Activated CD8-positive, alpha-beta T cell treated with anti-CD3 and anti-CD28 coated beads for 36 hours (primary cell): ENCODE measurements around the gene ISLR. TPM values are rescaled to one million over a fixed set of nuclear protein-coding genes. Genes with fewer than 3 reads are reported as not detected.

Source experiments
- ATAC-seq: fragments of 200-7000 bp; cut with Tn5 transposase; one replicate; pipeline ENCODE4 v1.10.0; 2021; ENCODE audit warnings: mild to moderate bottlenecking, moderate library complexity
- CTCF ChIA-PET: fragments of 350-600 bp; sonication (Branson Sonifier 250); formaldehyde crosslinking; loops from one replicate; lab custom pipeline; 2021; ENCODE audit warnings: antibody characterized with exemption; lab: Charles Lee
- POLR2A ChIA-PET: fragments of 350-600 bp; sonication (Branson Sonifier 250); formaldehyde crosslinking; loops from one replicate; lab custom pipeline; 2021; ENCODE audit warnings: antibody characterized with exemption; lab: Charles Lee
- DNase-seq: peaks from one replicate; pipeline ENCODE4 v3.0.0-alpha.2; 2020
- H3K27ac Mint-ChIP-seq: one replicate; pipeline ENCODE4 v1.8.0; 2021; ENCODE audit warnings: mild to moderate bottlenecking, mixed read lengths
- H3K27me3 Mint-ChIP-seq: one replicate; pipeline ENCODE4 v1.8.0; 2021; ENCODE audit warnings: mixed read lengths
- H3K36me3 Mint-ChIP-seq: one replicate; pipeline ENCODE4 v1.8.0; 2021; ENCODE audit warnings: low read depth, mixed read lengths
- H3K4me1 Mint-ChIP-seq: one replicate; pipeline ENCODE4 v1.8.0; 2021; ENCODE audit warnings: low read depth, mixed read lengths
- H3K4me3 Mint-ChIP-seq: one replicate; pipeline ENCODE4 v1.8.0; 2021; ENCODE audit warnings: mild to moderate bottlenecking, moderate library complexity, mixed read lengths
- H3K9me3 Mint-ChIP-seq: one replicate; pipeline ENCODE4 v1.8.0; 2021; ENCODE audit warnings: mixed read lengths
- CTCF ChIP-seq: fragments of 200-600 bp; IDR thresholded peaks from one replicate; pipeline ENCODE4 v1.8.0; 2022; ENCODE audit warnings: antibody characterized with exemption, mild to moderate bottlenecking
- intact Hi-C: fragments of 100-400 bp; cut with micrococcal nuclease; formaldehyde crosslinking; loops from one replicate; pipeline ENCODE4 v1.10.0; 2022
- total RNA-seq, 2 experiments: library from RNA; stranded (reverse); gene quantifications; one replicate each; pipeline ENCODE4 v1.2.3, GENCODE V29; 2021

ISLR gene
- total RNA-seq, 2 experiments from 2014 or later, result not detected

GRCh38 chr15:74192751-74193150 is 19.2 kb downstream of the ISLR start:
- Mint-ChIP-seq H3K36me3 (no peaks in the 10 kb centered on the region), H3K4me3 (no peak overlapping the region), H3K27me3 (no peaks in the 10 kb centered on the region), H3K4me1 (no peaks in the 10 kb centered on the region), H3K27ac (no peak overlapping the region), H3K9me3 (no peaks in the 10 kb centered on the region)
- TF ChIP-seq CTCF, result no peak
- DNase-seq (no peak), ATAC-seq (no peak)
- ChIA-PET POLR2A (no interaction called here), CTCF (no interaction called here)
- intact Hi-C loops, result no loop called here

- H3K36me3 Mint-ChIP-seq, result no peaks in the 10 kb centered on the region
- CTCF ChIA-PET, result no interaction called here
- H3K9me3 Mint-ChIP-seq, result no peaks in the 10 kb centered on the region
- H3K27me3 Mint-ChIP-seq, result no peaks in the 10 kb centered on the region
- no peak overlapping the region for H3K27ac Mint-ChIP-seq
- no peak overlapping the region for H3K4me3 Mint-ChIP-seq
- DNase-seq, result no peak
- no peaks in the 10 kb centered on the region for H3K4me1 Mint-ChIP-seq
- POLR2A ChIA-PET, result no interaction called here
- intact Hi-C loops, result no loop called here
- no peak for ATAC-seq
- no peak for TF ChIP-seq CTCF
Measured at GRCh38 chr15:74193299-74193718, 19.8 kb downstream of the ISLR start.

- H3K4me3 Mint-ChIP-seq, result no peak overlapping the region
- ChIA-PET POLR2A (no interaction called here), CTCF (no interaction called here)
- no peaks in the 10 kb centered on the region for H3K36me3 Mint-ChIP-seq
- no peak overlapping the region for H3K27ac Mint-ChIP-seq
- TF ChIP-seq CTCF, result no peak
- intact Hi-C loops, result no loop called here
- H3K27me3 Mint-ChIP-seq, result no peaks in the 10 kb centered on the region
- no peak for ATAC-seq
- H3K4me1 Mint-ChIP-seq, result no peaks in the 10 kb centered on the region
- H3K9me3 Mint-ChIP-seq, result no peaks in the 10 kb centered on the region
- DNase-seq, result no peak
Measured at GRCh38 chr15:74193905-74194304, 20.4 kb downstream of the ISLR start.

- Mint-ChIP-seq H3K36me3 (no peaks in the 10 kb centered on the region), H3K27me3 (no peaks in the 10 kb centered on the region), H3K27ac (no peak overlapping the region), H3K9me3 (no peaks in the 10 kb centered on the region), H3K4me1 (no peaks in the 10 kb centered on the region), H3K4me3 (no peak overlapping the region)
- ChIA-PET POLR2A (no interaction called here), CTCF (no interaction called here)
- DNase-seq, result no peak
- no peak for TF ChIP-seq CTCF
- ATAC-seq, result no peak
- intact Hi-C loops, result no loop called here
Measured at GRCh38 chr15:74194572-74195559, 21.4 kb downstream of the ISLR start.

- POLR2A ChIA-PET, result no interaction called here
- DNase-seq (no peak), ATAC-seq (no peak)
- CTCF ChIA-PET, result no interaction called here
- no peaks in the 10 kb centered on the region for H3K27me3 Mint-ChIP-seq
- intact Hi-C loops, result no loop called here
- no peak overlapping the region for H3K4me3 Mint-ChIP-seq
- no peaks in the 10 kb centered on the region for H3K36me3 Mint-ChIP-seq
- TF ChIP-seq CTCF, result no peak
- no peak overlapping the region for H3K27ac Mint-ChIP-seq
- peaks cover 4% of the 10 kb centered on the region for H3K4me1 Mint-ChIP-seq
- H3K9me3 Mint-ChIP-seq, result no peaks in the 10 kb centered on the region
Measured at GRCh38 chr15:74196175-74196574, 22.7 kb downstream of the ISLR start.
